Activated T-helper 1 cell treated with anti-CD3 and anti-CD28 coated beads, Interleukin-12 subunit alpha, Interleukin-12 subunit beta, Interleukin-2, Interleukin-4 antibody, amounts not matched to agents 30 ng/mL and 10 ng/mL and 1 ng/mL, durations not matched to agents 14 hours and 24 hours and 36 hours (primary cell): ENCODE measurements around the gene PPP1CA. TPM values are rescaled to one million over a fixed set of nuclear protein-coding genes. Genes with fewer than 3 reads are reported as not detected.

Source experiments
- DNase-seq: peaks from one replicate; pipeline ENCODE4 v3.0.0; 2021; ENCODE audit warnings: low spot score
- H3K27ac Mint-ChIP-seq: one replicate; pipeline ENCODE4 v1.8.0; 2021; ENCODE audit warnings: mild to moderate bottlenecking, mixed read lengths
- H3K27me3 Mint-ChIP-seq: one replicate; pipeline ENCODE4 v1.8.0; 2022; ENCODE audit warnings: mild to moderate bottlenecking, moderate library complexity, mixed read lengths; ENCODE audit not compliant: insufficient read depth
- H3K36me3 Mint-ChIP-seq: one replicate; pipeline ENCODE4 v1.8.0; 2021; ENCODE audit warnings: low read depth, mixed read lengths
- H3K4me1 Mint-ChIP-seq: one replicate; pipeline ENCODE4 v1.8.0; 2021; ENCODE audit warnings: low read depth, mixed read lengths
- H3K4me3 Mint-ChIP-seq: one replicate; pipeline ENCODE4 v1.8.0; 2021; ENCODE audit warnings: mild to moderate bottlenecking, moderate library complexity, mixed read lengths
- H3K9me3 Mint-ChIP-seq: one replicate; pipeline ENCODE4 v1.8.0; 2021; ENCODE audit warnings: mixed read lengths
- intact Hi-C: fragments of 100-400 bp; cut with micrococcal nuclease; formaldehyde crosslinking; loops from one replicate; pipeline ENCODE4 v1.15.1; 2024
- total RNA-seq: library from RNA; stranded (reverse); gene quantifications from 2 replicates; pipeline ENCODE4 v1.2.3, GENCODE V29; 2022

PPP1CA gene
- total RNA-seq, 1 donor from 2014 or later, result 260 TPM

GRCh38 chr11:67400251-67400941, 1.3 kb downstream of the PPP1CA start:
- H3K27ac Mint-ChIP-seq, result peak overlapping the region; percentile 86
- no peak for DNase-seq
- peak overlapping the region; percentile 92 for H3K4me3 Mint-ChIP-seq
- no peaks in the 10 kb centered on the region for H3K9me3 Mint-ChIP-seq
- peaks cover 38% of the 10 kb centered on the region for H3K4me1 Mint-ChIP-seq
- intact Hi-C loops, result loop anchor here (5.0 to 10.0 kb wide), 4 partner anchors 133 to 1546 kb away; partner anchors contain the start of genes CFL1, GRK2 and NDUFV1
- peaks cover 28% of the 10 kb centered on the region for H3K36me3 Mint-ChIP-seq
- no peaks in the 10 kb centered on the region for H3K27me3 Mint-ChIP-seq

- no peak for DNase-seq
- no peaks in the 10 kb centered on the region for H3K27me3 Mint-ChIP-seq
- H3K4me1 Mint-ChIP-seq, result peaks cover 27% of the 10 kb centered on the region
- peak overlapping the region; percentile 92 for H3K4me3 Mint-ChIP-seq
- H3K9me3 Mint-ChIP-seq, result no peaks in the 10 kb centered on the region
- intact Hi-C loops, result no loop called here
- H3K36me3 Mint-ChIP-seq, result peaks cover 27% of the 10 kb centered on the region
- H3K27ac Mint-ChIP-seq, result peak overlapping the region; percentile 44
Measured at GRCh38 chr11:67398661-67399563, 2.7 kb downstream of the PPP1CA start.

- peak overlapping the region; percentile 20 for H3K4me3 Mint-ChIP-seq
- intact Hi-C loops, result no loop called here
Measured at GRCh38 chr11:67397986-67398660, 3.5 kb downstream of the PPP1CA start.

GRCh38 chr11:67397536-67397935, 4.1 kb downstream of the PPP1CA start:
- H3K4me3 Mint-ChIP-seq, result peak overlapping the region; percentile 20
- peaks cover 28% of the 10 kb centered on the region for H3K36me3 Mint-ChIP-seq
- H3K4me1 Mint-ChIP-seq, result peaks cover 40% of the 10 kb centered on the region
- DNase-seq, result no peak
- no peaks in the 10 kb centered on the region for H3K9me3 Mint-ChIP-seq
- intact Hi-C loops, result no loop called here
- H3K27ac Mint-ChIP-seq, result peak overlapping the region; percentile 58
- H3K27me3 Mint-ChIP-seq, result no peaks in the 10 kb centered on the region

More at GRCh38 chr11:67397986-67398660, 3.5 kb downstream of the PPP1CA start:
- Mint-ChIP-seq H3K4me1 (peaks cover 34% of the 10 kb centered on the region), H3K9me3 (no peaks in the 10 kb centered on the region), H3K27me3 (no peaks in the 10 kb centered on the region), H3K27ac (no peak overlapping the region), H3K36me3 (peaks cover 28% of the 10 kb centered on the region)
- DNase-seq, result no peak

- H3K4me1 Mint-ChIP-seq, result peaks cover 45% of the 10 kb centered on the region
Measured at GRCh38 chr11:67396587-67397389, 4.9 kb downstream of the PPP1CA start.

GRCh38 chr11:67396259-67396581, 5.4 kb downstream of the PPP1CA start:
- Mint-ChIP-seq H3K4me1 (peaks cover 47% of the 10 kb centered on the region), H3K36me3 (peaks cover 30% of the 10 kb centered on the region), H3K27me3 (no peaks in the 10 kb centered on the region), H3K4me3 (no peak overlapping the region), H3K9me3 (no peaks in the 10 kb centered on the region), H3K27ac (peak overlapping the region; percentile 67)
- DNase-seq, result no peak
- intact Hi-C loops, result no loop called here

More at GRCh38 chr11:67396587-67397389, 4.9 kb downstream of the PPP1CA start:
- H3K27ac Mint-ChIP-seq, result peak overlapping the region; percentile 67
- H3K36me3 Mint-ChIP-seq, result peaks cover 30% of the 10 kb centered on the region
- intact Hi-C loops, result no loop called here
- no peaks in the 10 kb centered on the region for H3K27me3 Mint-ChIP-seq
- peak overlapping the region; percentile 63 for H3K4me3 Mint-ChIP-seq
- H3K9me3 Mint-ChIP-seq, result no peaks in the 10 kb centered on the region
- no peak for DNase-seq

- Mint-ChIP-seq H3K4me1 (peaks cover 48% of the 10 kb centered on the region), H3K4me3 (no peak overlapping the region), H3K9me3 (no peaks in the 10 kb centered on the region), H3K36me3 (peaks cover 30% of the 10 kb centered on the region), H3K27me3 (no peaks in the 10 kb centered on the region), H3K27ac (no peak overlapping the region)
- intact Hi-C loops, result no loop called here
- no peak for DNase-seq
Measured at GRCh38 chr11:67395555-67396258, 6.0 kb downstream of the PPP1CA start.

- intact Hi-C loops, result no loop called here
- peaks cover 50% of the 10 kb centered on the region for H3K4me1 Mint-ChIP-seq
- H3K9me3 Mint-ChIP-seq, result no peaks in the 10 kb centered on the region
- H3K27ac Mint-ChIP-seq, result no peak overlapping the region
- peaks cover 24% of the 10 kb centered on the region for H3K36me3 Mint-ChIP-seq
- no peak for DNase-seq
- no peaks in the 10 kb centered on the region for H3K27me3 Mint-ChIP-seq
- peak overlapping the region; percentile 65 for H3K4me3 Mint-ChIP-seq
Measured at GRCh38 chr11:67393990-67394389, 7.7 kb downstream of the PPP1CA start.

GRCh38 chr11:67393437-67393836, 8.2 kb downstream of the PPP1CA start:
- peaks cover 51% of the 10 kb centered on the region for H3K4me1 Mint-ChIP-seq
- peaks cover 22% of the 10 kb centered on the region for H3K36me3 Mint-ChIP-seq
- no peak overlapping the region for H3K27ac Mint-ChIP-seq
- no peak for DNase-seq
- intact Hi-C loops, result no loop called here
- peak overlapping the region; percentile 90 for H3K4me3 Mint-ChIP-seq
- H3K9me3 Mint-ChIP-seq, result no peaks in the 10 kb centered on the region
- H3K27me3 Mint-ChIP-seq, result no peaks in the 10 kb centered on the region

GRCh38 chr11:67392183-67392715, 9.4 kb downstream of the PPP1CA start:
- intact Hi-C loops, result loop anchor here (1.0 kb wide), 1 partner anchor 9 kb away; the partner anchor contains the start of gene PPP1CA
- H3K9me3 Mint-ChIP-seq, result no peaks in the 10 kb centered on the region
- H3K36me3 Mint-ChIP-seq, result peaks cover 18% of the 10 kb centered on the region
- DNase-seq, result no peak
- peak overlapping the region; percentile 67 for H3K27ac Mint-ChIP-seq
- peak overlapping the region; percentile 90 for H3K4me3 Mint-ChIP-seq
- peaks cover under 1% of the 10 kb centered on the region for H3K27me3 Mint-ChIP-seq
- peaks cover 42% of the 10 kb centered on the region for H3K4me1 Mint-ChIP-seq

- H3K27ac Mint-ChIP-seq, result peak within 1 kb of the TSS; percentile 67
- H3K9me3 Mint-ChIP-seq, result no peaks in the 10 kb centered on the region
- peaks cover 4% of the 10 kb centered on the region for H3K27me3 Mint-ChIP-seq
- peaks cover 14% of the 10 kb centered on the region for H3K36me3 Mint-ChIP-seq
- peaks cover 35% of the 10 kb centered on the region for H3K4me1 Mint-ChIP-seq
- intact Hi-C loops, result loop anchor here (1.0 kb wide), 6 partner anchors 9 to 117 kb away; partner anchors contain the start of genes CDK2AP2, POLD4, PPP1CA and TMEM134
- peak; percentile 89 for DNase-seq
- H3K4me3 Mint-ChIP-seq, result peak within 1 kb of the TSS; percentile 90
Measured at GRCh38 chr11:67391304-67392182, 10.1 kb downstream of the PPP1CA start, which contains the start of gene RAD9A. TSS of gene RAD9A (plus strand) at chr11:67391986. CDS start at chr11:67392045, 59 bp downstream.
